Loucy (cell line): ENCODE results near the gene SLC35G3.
"Not testable (repeated sequence)": the region's sequence is repeated elsewhere in the genome, so short reads cannot be mapped to it uniquely, and the experiment has no call there.

Experiments
- H2AFZ ChIP-seq: fragments of 200-600 bp; sonication (generic); 2 replicates; pipeline ENCODE4 v1.6.0; 2016; ENCODE audit warnings: antibody characterized with exemption, mild to moderate bottlenecking, low read length, moderate library complexity
- H3F3A ChIP-seq: fragments of 200-600 bp; 2 replicates; pipeline ENCODE4 v1.6.0; 2016; ENCODE audit warnings: antibody characterized with exemption, low read depth, mild to moderate bottlenecking
- H3K27me3 ChIP-seq: fragments of 200-600 bp; sonication (generic); 2 replicates; pipeline ENCODE4 v1.6.1; 2014; ENCODE audit warnings: low read length, mild to moderate bottlenecking; ENCODE audit not compliant: insufficient read depth, poor library complexity, severe bottlenecking
- H3K36me3 ChIP-seq: fragments of 200-600 bp; sonication (generic); 2 replicates; pipeline ENCODE4 v1.6.1; 2016; ENCODE audit warnings: low read length; ENCODE audit not compliant: insufficient read depth
- H3K4me1 ChIP-seq: fragments of 200-600 bp; sonication (generic); 2 replicates; pipeline ENCODE4 v1.5.1; 2014; ENCODE audit warnings: low read length, mild to moderate bottlenecking; ENCODE audit not compliant: insufficient read depth, poor library complexity, severe bottlenecking
- H3K4me2 ChIP-seq: fragments of 200-600 bp; sonication (generic); 2 replicates; pipeline ENCODE4 v1.6.0; 2014; ENCODE audit warnings: antibody characterized with exemption, low read length, low read depth, mild to moderate bottlenecking; ENCODE audit not compliant: poor library complexity, severe bottlenecking
- H3K4me3 ChIP-seq: fragments of 200-600 bp; sonication (generic); 2 replicates; pipeline ENCODE4 v1.5.1; 2014; ENCODE audit warnings: low read length, mild to moderate bottlenecking, mixed read lengths; ENCODE audit not compliant: poor library complexity, severe bottlenecking
- H3K79me2 ChIP-seq: fragments of 200-600 bp; sonication (generic); 2 replicates; pipeline ENCODE4 v1.6.1; 2014; ENCODE audit warnings: low read length; ENCODE audit not compliant: insufficient read depth
- H3K9ac ChIP-seq: fragments of 200-600 bp; sonication (generic); 2 replicates; pipeline ENCODE4 v1.6.0; 2014; ENCODE audit warnings: mild to moderate bottlenecking, low read depth, low read length, moderate library complexity; ENCODE audit not compliant: poor library complexity, severe bottlenecking
- H3K9me2 ChIP-seq: fragments of 200-600 bp; sonication (generic); replicated peaks from 2 replicates; pipeline ENCODE4 v1.6.1; 2016; ENCODE audit warnings: low read depth, low read length, mixed read lengths
- H3K9me3 ChIP-seq: fragments of 200-600 bp; sonication (generic); 2 replicates; pipeline ENCODE4 v1.6.1; 2014; ENCODE audit warnings: mild to moderate bottlenecking, antibody characterized with exemption, low read length, low read depth; ENCODE audit not compliant: insufficient read depth
- H4K20me1 ChIP-seq: fragments of 200-600 bp; sonication (generic); 2 replicates; pipeline ENCODE4 v1.6.0; 2014; ENCODE audit warnings: antibody characterized with exemption, low read length, mild to moderate bottlenecking; ENCODE audit not compliant: insufficient read depth, poor library complexity, severe bottlenecking
- EZH2phosphoT487 ChIP-seq: fragments of 200-600 bp; IDR thresholded peaks from 2 replicates; pipeline ENCODE4 v1.6.1; 2018; ENCODE audit warnings: antibody characterized with exemption, mild to moderate bottlenecking, moderate library complexity, borderline replicate concordance
- TF ChIP-seq, protein P1 (sequence below): fragments of 200-600 bp; sonication (generic); conservative IDR thresholded peaks from 2 replicates; pipeline ENCODE4 v1.5.1; 2014; ENCODE audit warnings: mild to moderate bottlenecking, antibody characterized with exemption, low read length

The SLC35G3 gene

DNA sequence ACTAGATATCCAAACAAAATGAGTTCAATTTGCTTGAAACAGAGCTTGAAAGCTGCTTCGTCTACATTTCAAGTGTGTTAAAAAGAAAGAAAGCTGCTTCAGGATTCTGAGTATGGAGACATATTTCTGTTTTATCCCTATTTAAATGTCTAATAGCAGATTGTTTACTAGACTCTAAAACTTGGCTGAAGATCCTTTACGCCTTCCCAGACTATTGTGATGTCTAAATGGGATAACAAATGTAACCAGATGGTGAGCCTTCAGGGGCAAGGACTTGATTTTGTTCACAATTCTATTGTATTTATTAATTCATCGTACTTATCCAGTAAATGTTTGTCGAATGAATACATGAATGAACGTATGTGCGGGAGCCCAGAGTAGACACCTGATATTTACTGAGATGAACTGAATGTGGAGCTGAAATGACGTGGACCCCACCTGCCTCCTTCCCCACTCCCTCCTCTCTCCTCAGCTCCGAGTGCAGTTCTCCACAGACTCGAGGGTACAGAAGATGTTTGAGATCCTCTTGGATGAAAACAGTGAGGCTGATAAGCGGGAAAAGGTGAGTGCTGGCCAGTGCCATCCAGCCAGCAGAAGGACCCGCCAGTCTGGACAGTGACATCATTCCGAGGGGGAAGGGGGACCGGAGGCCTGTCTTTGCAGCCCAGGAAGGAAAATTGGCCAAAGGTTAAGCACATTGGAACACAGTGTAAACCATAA, 41.6 kb downstream of the SLC35G3 start:
- Histone ChIP-seq H2AFZ (no peak overlapping the region), H3F3A (no peaks in the 10 kb centered on the region), H3K9ac (no peak overlapping the region), H3K36me3 (no peaks in the 10 kb centered on the region), H3K9me3 (no peaks in the 10 kb centered on the region), H3K79me2 (no peaks in the 10 kb centered on the region), H3K4me1 (no peaks in the 10 kb centered on the region), H3K27me3 (peaks cover 7% of the 10 kb centered on the region), H3K4me2 (no peak overlapping the region), H4K20me1 (no peaks in the 10 kb centered on the region), H3K9me2 (no peaks in the 10 kb centered on the region), H3K4me3 (no peak overlapping the region)
- TF ChIP-seq, protein P1, sequence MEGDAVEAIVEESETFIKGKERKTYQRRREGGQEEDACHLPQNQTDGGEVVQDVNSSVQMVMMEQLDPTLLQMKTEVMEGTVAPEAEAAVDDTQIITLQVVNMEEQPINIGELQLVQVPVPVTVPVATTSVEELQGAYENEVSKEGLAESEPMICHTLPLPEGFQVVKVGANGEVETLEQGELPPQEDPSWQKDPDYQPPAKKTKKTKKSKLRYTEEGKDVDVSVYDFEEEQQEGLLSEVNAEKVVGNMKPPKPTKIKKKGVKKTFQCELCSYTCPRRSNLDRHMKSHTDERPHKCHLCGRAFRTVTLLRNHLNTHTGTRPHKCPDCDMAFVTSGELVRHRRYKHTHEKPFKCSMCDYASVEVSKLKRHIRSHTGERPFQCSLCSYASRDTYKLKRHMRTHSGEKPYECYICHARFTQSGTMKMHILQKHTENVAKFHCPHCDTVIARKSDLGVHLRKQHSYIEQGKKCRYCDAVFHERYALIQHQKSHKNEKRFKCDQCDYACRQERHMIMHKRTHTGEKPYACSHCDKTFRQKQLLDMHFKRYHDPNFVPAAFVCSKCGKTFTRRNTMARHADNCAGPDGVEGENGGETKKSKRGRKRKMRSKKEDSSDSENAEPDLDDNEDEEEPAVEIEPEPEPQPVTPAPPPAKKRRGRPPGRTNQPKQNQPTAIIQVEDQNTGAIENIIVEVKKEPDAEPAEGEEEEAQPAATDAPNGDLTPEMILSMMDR = no peak
- TF ChIP-seq EZH2phosphoT487 = no peak

GRCh38 chr17:35151080-35151479, 43.1 kb downstream of the SLC35G3 start:
- H2AFZ ChIP-seq, H3K9me3 ChIP-seq: not testable (repeated sequence)

GRCh38 chr17:35149941-35150340, 44.3 kb downstream of the SLC35G3 start:
- Histone ChIP-seq H2AFZ (no peak overlapping the region), H3F3A (no peaks in the 10 kb centered on the region), H3K9ac (no peak overlapping the region), H3K9me2 (no peaks in the 10 kb centered on the region), H3K4me3 (no peak overlapping the region), H3K4me2 (no peak overlapping the region), H3K27me3 (peaks cover 7% of the 10 kb centered on the region), H3K9me3 (no peaks in the 10 kb centered on the region), H4K20me1 (no peaks in the 10 kb centered on the region), H3K79me2 (no peaks in the 10 kb centered on the region), H3K36me3 (no peaks in the 10 kb centered on the region), H3K4me1 (no peaks in the 10 kb centered on the region)
- TF ChIP-seq EZH2phosphoT487 = no peak
- TF ChIP-seq, protein P1 = no peak

More at GRCh38 chr17:35151080-35151479, 43.1 kb downstream of the SLC35G3 start:
- not testable (repeated sequence) for H3K36me3 ChIP-seq, H3K4me3 ChIP-seq, H3K79me2 ChIP-seq, H3K4me2 ChIP-seq, H3K27me3 ChIP-seq, H4K20me1 ChIP-seq, H3F3A ChIP-seq, H3K4me1 ChIP-seq, H3K9me2 ChIP-seq, H3K9ac ChIP-seq

DNA sequence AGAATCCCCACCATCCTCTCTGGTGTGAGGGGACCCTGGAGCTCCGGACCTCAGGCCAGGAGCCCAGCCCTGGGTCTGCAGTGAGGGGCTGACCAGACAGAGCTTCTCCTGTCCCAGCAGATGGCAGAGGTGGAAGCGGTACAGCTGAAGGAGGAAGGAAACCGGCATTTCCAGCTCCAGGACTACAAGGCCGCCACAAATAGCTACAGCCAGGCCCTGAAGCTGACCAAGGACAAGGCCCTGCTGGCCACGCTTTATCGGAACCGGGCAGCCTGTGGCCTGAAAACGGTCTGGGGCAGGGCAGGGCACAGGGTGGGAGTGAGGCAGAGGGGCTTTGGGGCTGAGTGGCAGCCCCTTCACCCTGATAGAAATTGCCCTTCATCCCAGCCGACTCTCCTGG, 46.0 kb downstream of the SLC35G3 start:
- Histone ChIP-seq H3K27me3 (no peaks in the 10 kb centered on the region), H3K9me2 (no peaks in the 10 kb centered on the region), H2AFZ (no peak overlapping the region), H3F3A (no peaks in the 10 kb centered on the region), H3K9ac (no peak overlapping the region), H3K4me3 (no peak overlapping the region), H3K4me2 (no peak overlapping the region), H3K79me2 (no peaks in the 10 kb centered on the region), H3K36me3 (no peaks in the 10 kb centered on the region), H3K4me1 (no peaks in the 10 kb centered on the region), H3K9me3 (no peaks in the 10 kb centered on the region), H4K20me1 (no peaks in the 10 kb centered on the region)
- no peak for TF ChIP-seq EZH2phosphoT487
- TF ChIP-seq, protein P1 = no peak
